HPDE6-E6E7 (cell line): ENCODE data around the gene RHBDF1.
A peak's percentile ranks its signal among the peaks of the same experiment; 100 is the strongest.
"Not testable (repeated sequence)": the region's sequence is repeated elsewhere in the genome, so short reads cannot be mapped to it uniquely, and the experiment has no call there.

Source experiments
- DNase-seq: peaks from one replicate; pipeline ENCODE4 v3.0.0; 2011; ENCODE audit warnings: missing footprints; ENCODE audit errors: extremely low spot score

The RHBDF1 gene

DNA sequence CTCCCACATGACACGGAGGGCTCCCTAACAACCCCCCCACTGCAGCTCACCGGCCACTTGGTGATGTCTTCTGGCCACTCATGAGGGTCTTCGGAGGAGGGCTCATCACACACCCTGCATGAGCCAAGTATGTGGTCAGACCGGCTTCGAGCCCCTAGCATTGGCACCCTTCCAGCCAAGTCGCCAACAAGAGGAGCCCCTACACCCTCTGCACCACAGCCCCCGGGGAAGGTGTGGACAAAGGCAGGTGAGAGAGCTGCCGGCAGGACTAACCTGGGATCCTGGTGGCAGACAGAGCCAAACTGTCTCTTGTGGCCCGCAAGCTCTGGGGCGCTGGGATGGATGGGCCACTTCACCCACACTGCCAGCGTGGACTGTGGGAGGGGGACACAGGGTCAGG is 12.3 kb downstream of the RHBDF1 start:
- DNase-seq = no peak

DNA sequence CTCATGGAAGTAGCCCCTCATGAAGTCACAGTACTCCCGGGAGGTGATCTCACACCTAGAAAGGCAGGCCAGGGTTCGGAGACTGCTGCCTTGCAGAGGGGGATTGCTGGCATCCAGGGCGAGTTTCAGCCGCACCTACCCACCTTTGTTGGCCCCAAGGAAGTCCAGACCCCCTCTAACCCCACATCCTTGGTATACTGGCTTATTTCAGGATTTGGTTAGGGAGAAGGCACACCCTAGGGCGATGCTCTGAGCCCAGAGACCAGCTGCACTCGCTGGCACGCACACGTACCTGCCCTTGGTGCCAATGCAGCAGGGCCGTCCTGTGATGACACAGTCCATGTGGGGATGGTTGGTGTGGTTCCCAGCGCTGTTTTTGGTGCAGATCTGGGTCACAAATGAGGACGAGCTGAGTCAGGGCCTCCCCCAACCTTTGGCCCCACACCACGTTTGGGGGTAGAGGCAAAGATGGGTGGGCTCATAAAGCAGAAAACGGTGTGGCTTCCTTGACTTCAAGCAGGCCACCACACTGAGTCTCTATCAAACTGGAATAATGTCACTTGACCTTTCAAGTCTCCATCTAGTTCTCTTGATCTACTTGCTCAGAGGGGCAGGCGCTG is 12.9 kb downstream of the RHBDF1 start:
- DNase-seq = no peak

DNA sequence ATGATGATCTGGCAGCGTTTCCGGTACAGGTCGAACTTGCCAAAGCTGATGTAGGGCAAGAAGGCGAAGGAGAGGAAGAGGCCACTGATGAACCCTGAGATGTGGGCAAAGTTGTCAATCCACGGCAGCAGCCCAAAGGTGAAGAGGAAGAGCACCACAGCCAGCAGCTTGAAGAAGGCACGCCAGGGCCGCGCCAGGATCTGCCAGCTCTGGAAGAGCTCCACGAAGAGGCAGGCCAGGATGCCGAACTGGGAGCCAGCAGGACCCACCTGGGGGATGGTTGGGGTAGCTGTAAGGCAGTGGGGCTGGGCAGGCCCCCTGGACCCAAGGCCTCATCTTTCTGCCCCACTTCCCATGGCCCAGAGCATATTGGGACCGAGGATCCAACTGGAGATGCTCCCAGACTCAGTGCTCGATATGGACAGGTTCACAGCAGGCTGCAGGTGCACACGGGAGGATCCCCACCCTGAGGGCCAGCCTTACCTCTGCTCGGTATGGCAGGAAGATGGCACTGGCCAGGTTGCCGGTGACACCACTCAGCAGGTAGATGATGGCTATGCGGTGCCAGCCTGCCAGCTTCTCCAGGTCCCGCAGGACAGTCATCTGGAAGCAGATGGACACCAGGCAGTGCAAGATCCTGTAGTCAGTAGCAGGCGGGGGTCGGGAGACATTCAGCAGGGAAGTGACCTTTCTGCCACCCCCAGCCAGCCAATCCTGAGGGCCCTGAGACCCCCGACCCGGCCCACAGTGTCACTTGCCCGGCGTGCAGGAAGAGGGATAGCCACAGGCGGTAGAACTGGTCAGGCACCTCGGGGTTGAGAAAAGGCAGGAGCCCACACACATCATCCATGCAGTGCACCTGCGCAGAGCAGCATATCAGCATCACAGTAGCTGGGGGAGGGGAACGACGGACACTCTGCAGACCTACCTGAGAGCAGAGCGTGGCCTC is 13.7 kb downstream of the RHBDF1 start:
- DNase-seq = no peak

DNA sequence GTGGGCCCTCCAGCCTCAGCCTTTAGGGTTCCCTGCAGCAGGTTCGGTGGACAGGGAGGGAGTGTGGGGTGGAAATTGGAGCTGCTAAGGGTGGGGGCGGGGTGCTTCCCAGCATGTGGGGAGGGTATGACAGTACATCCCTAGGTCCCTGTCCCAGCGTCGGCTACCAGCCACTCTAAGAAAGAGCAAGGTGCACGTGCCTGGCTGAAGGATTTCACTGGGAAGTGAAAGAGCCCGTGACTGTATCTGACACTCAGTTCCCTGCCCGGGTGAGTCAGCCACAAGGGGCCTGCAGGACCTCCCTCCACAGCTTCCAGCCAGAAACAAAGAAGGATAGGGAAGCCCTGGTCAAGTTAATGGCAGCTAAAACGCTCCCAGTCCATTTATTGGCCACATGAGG is 14.7 kb downstream of the RHBDF1 start:
- DNase-seq = no peak

DNA sequence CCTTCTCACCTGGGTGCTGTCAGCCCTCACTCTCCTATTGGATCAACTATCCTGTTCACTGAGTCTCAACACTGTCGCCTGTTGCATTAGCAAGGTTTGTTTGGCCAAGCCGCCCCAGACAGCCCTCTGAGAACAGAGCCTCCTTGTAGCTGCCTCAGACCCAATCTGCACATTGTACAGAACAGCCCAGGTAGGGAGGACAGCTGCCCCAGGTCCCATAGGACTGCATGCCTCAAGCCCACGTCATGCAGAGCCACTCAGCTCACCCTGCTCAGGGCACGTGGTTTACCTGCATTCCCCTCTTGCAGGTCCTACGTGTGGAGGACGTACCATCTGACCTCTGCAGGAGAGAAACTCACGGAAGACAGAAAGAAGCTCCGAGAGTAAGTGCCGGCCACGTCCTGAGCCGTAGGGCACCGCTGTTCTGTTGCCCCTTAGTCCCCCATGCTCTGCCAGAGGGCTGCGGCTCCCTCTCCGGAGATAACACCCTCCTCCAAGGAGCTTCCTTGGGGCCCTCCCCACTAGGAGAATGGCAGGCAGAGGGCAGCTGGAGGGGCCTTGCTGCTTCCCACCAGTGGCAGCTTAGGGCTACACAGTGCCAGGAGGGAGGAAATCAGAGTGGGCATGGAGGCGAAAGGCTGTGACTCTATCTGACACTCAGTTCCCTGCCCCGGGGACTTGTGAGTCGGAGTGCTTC is 16.1 kb downstream of the RHBDF1 start:
- no peak for DNase-seq

DNA sequence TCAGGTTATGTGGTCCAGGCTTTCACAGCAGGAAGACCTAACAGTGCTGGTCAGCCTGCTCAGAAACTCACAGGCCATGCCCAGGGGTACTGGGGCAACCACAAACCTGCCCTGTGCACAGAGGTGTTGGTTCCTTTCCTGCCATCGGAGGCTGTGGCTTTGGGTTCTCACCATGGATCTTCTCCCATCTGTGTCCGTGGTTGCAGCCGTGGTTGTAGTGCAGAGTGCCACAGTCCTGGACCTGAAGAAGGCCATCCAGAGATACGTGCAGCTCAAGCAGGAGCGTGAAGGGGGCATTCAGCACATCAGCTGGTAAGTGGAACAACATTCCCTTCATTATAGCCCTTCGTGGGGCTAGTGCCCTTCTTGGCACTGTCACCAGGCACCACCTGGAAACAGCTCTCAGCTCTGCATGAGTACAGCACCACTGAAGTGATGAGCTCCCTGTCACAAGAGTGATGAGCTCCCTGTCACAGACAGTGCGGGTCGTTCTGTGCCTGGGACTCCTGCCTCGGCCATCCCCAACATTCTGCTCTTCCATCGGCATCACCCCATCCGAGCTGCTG is 16.8 kb downstream of the RHBDF1 start:
- DNase-seq = no peak

DNA sequence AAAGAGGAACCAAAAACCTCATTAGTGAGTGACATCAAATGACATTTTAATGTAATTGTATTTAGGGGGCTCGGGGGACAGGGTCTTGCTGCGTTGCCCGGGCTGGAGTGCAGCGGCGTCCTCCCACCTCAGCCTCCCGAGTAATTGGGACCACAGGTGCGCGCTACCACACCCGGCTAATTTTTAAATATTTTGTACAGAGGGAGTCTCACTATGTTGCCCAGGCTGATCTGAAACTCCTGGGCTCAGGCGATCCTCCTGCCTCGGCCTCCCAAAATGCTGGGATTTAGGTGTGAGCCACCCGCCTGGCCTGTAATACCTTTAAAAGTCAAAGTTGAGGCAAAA is 18.2 kb downstream of the RHBDF1 start:
- DNase-seq = no peak

DNA sequence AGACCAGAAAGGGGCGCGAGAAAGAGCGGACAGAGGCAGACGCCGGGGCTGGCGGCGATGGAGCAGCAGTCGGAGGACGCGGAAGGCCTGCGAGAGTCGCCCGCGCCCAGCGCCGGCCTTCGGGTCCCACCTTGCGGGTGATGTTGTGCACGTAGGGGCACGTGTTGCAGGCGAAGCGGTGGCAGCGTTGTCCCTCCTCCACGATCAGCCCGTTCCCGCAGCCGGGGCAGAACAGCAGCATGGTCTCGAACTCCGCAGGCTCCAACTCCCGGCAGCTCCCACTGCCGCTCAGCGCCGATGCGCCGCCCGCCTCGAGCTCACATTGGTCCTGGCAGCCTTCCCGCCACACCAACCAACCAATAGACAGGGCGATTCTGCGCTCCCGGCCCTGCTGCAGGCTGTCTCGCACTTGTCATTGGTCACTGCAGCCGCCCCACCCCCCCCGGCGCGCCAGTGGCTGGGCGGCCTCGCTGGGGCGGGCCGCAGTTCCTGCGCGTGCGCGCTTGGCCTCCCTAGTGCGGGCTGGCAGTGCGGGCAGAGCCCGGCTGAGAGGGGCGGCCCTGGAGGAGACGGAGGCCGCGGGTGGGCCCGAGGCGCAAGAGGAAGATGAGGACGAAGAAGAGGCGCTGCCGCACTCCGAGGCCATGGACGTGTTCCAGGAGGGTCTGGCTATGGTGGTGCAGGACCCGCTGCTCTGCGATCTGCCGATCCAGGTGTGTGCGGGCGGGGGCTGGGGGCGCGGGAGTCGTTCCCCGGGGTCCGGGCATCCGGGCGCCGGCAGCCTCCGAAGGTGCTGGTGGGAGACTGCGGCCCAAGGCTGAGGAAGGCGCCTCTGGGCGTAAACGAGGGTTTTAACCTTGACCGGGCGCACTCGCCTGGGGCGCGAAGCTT is 18.8 kb downstream of the RHBDF1 start, which contains the start of the genes POLR3K and SNRNP25:
Gene POLR3K (minus strand): TSS at position 263 of the 891 bp plus-strand sequence. CDS start 22 bp downstream, at position 241.
Gene SNRNP25 (plus strand): TSS at position 483 of the 891 bp plus-strand sequence. CDS start 189 bp downstream, at position 672.
- DNase-seq = peak; percentile 98

DNA sequence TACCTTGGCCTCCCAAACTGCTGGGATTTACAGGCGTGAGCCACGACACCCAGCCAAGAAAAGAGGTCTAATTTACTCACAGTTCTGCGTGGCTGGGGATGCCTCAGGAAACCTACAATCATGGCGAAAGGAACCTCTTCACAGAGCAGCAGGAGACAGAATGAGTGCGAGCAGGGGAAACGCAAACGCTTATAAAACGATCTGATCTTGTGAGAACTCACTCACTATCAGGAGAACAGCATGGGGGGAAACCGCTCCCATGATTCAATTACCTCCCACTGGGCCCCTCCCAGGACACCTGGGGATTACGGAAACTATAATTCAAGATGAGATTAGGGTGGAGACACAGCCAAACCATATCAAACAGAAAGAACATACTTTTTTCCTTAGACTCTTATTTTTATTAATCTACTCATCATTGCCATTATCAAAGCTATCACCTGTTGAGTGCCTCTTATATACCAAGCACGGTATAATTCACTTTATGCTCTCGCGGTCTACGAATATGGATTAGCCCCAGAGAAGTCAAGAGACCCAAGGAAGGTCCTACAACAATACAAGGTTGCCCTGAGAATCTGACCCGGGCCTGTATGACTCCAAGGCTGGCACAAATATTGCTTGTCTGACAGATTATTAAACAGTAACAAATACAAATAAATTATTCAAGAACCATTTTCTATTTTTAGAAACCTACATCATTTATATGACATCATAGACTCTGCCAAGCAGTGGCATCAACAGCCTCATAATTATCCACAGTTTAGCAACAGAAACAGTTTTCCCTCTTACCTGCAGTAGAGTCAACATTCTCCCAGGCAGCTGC is 21.5 kb downstream of the RHBDF1 start:
- DNase-seq = no peak

DNA sequence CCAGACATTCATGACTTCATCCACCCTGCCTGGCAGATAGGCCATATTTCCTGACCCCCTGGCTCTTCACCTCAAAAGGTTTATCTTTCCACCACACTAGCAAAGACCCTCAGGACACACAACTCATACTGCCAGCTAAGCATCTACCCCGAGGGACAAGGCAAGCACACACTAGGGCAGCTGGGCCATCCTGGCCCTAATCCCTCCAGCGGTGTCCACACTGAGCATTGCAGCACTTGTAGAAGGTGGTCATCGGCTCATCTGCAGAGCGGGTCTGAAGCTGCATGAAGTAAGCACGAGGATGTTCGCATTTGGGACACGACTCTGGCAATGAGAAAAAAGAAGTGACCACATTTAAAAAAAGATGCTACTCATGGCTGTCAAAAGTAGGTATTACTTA is 25.2 kb downstream of the RHBDF1 start:
- DNase-seq = no peak

DNA sequence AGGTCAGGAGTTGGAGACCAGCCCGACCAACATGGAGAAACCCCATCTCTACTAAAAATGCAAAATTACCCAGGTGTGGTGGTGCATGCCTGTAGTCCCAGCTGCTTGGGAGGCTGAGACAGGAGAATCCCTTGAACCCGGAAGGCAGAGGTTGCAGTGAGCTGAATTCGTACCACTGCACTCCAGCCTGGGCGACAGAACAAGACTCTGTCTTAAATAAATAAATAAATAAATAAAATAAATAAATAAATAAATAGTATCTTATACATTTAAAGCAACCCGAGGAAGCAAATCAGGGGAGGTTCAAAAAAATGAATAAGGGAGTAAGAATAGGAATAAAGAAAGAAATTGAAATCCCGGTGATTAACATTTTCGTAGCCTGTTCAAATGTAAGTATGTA is 25.9 kb downstream of the RHBDF1 start:
- DNase-seq = not testable (repeated sequence)

DNA sequence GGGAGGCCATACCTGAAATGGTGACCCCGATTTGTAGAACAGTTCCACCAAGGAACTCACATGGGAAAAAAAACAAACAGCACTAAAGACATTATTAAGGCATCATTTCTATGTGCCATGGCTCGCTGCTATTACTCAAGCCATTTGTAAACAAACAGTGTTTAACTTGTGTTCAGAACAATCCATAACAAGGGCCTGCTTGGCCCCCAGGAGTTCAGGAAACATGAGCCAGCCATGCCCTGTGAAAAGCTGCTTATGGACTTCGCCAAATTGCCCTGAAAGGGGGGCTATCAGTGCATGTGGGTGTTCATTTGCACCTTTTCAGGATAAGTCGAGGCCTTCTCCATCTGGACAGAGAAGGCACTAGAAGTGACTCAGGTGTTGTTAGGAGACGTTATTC is 27.0 kb downstream of the RHBDF1 start:
- DNase-seq = no peak

DNA sequence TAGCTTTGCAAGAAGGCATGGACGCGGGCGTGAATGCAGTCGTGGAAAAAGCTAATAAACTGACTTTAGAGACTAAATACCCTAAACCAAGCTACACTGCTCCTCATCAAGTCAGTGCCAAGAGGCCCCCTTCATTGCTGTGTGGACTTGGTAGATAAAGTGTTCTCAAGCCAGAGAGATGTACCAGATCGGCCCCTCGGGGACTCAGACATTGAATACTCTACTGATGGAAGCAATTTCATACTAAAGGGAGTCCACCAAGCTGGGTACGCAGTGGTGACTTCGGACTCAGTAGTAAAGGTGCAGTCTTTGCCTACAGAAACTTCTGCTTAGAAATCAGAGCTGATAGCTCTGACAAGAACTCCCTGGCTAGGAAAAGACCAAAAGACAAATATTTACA is 27.8 kb downstream of the RHBDF1 start:
- DNase-seq = no peak

DNA sequence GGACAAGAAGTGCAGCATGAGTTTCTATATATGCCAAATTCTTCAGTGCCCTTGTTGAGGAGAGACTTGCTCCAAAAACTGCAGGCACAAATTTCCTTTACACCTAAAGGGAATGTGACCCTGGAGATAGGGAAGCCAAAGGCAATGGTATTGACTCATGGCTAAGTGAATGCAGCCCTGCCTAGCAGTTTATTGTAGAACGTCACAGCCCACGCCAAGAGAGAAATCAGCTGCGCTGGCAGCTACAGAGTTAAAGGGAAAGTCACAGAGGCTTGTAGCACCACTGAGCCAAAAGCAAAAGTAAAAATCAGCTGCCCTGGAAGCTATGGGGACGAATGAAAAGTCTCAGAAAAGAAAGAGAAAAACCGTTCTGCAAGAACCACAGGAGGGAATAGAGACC is 29.1 kb downstream of the RHBDF1 start:
- DNase-seq = no peak

DNA sequence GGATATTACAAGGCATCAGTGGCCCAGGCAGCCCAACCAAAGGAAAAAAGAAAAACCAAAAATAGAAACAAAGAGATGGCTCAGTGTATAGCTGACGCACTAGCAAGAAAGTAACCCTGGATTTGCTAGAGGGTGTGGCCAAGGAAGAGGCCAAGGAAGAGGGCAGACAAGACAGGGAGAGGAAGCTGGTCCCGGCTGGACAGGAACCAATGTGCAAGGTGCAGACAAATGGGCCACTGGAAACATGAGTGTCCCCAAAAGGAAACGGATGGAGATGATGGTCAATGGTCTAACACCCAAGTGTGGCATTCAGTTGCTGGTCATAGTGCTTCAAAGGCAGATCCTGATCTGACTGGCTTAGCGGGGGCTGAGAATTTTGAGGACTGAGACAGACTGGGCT is 29.7 kb downstream of the RHBDF1 start:
- DNase-seq = no peak

DNA sequence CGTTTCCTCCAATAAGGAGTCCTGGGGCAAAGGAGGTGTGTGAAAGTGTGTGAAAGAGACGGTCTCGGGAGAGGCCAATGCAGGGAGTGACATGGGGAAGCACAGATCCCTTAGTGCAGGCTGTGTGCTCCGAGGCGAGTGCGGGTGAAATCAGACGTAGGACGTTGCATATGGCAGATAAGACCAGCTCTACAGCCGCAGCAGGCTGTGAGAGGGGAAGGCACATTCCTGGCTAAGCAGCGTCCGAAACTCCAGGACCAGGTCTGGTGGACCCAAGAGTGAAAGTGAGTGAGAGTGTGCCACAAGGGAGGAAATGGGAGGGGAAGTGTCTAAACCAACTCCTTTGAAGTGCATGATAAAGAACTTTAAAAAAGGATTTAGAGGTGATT is 30.4 kb downstream of the RHBDF1 start:
- no peak for DNase-seq

DNA sequence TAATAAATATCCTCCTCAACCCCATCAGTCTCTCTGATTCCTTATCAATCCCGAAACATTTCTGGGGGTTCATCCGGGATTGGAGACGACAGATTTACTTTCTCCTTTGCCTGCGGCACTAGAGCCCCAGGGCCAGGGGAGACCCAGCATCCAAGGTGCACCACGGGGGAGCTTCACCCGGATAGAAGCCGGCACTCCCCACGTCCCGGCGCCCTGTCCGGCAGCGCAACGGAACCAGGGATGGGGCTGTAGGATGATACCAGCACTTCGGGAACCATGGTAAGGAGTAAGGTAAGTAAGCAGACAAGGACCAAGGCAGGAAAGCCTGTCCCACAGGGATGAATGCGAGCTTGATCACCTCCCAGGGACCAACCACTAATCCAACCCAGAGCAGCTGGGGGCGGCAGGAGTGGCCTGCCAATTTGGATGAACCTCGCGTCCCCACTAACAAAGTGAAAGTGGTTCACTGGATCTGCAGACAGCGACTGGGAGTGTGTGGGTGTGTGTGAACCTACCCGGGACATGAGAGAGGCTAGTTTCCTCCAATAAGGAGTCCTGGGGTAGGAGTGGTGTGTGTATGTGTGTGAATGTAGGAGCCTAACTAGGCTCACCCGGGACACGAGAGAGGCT is 30.9 kb downstream of the RHBDF1 start:
- DNase-seq = no peak

DNA sequence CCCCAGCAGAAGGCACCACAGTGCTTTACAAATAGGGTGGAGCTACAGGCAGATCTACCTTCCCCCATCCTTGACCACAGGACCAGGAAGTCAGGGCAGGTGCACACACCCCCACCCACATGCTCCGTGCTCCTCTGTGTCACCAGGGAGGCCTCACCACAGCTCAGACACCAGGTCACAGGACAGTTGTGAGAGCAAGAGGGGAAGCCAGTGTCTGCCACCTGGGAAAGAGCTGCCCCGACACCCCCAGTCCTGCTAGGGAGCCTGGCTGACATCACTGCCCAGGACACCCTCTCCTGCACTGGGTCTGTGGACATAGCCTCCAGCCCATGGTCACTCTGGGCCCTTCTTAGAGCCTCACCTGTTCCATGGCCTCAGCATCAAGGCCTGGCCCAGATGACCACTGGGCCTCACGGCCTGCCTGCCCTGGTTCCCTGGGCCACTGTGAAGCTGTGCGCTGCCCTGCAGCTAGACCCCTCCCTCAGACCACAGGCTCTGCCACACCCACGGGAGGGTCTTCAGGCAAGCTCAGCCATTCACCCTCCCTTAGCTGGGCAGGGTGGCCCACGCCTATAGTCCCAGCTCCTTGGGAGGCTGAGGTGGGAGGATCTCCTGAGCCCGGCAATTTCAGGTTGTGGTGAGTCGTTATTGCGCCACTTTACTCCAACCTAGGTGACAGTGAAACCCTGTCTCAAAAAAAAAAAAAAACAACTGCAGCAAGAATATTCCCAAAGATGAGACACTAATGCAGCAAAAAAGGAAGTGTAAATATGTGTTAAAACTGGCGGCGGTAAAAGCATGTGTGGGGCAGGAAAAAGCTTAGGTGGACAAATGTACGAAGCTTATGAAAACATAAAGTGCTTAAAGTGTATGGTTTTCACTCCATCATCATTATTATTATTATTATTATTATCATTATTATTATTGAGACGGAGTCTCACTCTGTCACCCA is 33.2 kb downstream of the RHBDF1 start:
- peak; percentile 40 for DNase-seq

DNA sequence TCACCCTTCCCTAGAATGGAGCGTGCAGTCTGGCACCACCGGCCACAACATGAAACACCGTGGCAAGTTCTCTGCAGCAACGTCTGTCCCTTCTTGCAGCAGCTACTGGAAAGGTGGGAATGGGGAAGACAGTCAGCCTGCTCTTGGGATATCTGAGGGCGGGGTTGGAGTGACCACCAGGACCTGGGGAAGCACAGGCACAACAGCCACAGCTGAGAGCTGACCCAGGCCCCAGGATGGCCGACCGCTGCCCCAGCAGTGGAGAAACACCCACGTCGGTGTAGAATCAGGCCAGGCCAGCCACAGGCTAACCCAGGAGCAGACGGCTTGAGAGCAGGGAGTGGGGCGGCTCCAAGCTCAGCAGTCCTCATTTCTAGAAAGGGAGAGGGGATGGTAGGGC is 34.2 kb downstream of the RHBDF1 start:
- DNase-seq = not testable (repeated sequence)
